COLO668 (cell line): Measurements from ENCODE around the gene LILRA2.
"Not testable (repeated sequence)": the region's sequence is repeated elsewhere in the genome, so short reads cannot be mapped to it uniquely, and the experiment has no call there.

Experiments
- DNase-seq: peaks from one replicate; lab custom pipeline; 2025; ENCODE audit not compliant: unreplicated experiment; lab: John Stamatoyannopoulos, UW

LILRA2 gene

GRCh38 chr19:54573330-54573872 is at the start of gene LILRA2:
Gene LILRA2 (plus strand): TSS chr19:54573790. CDS start chr19:54573879, 89 bp downstream.
- no peak for DNase-seq

- DNase-seq: no peak
These were observed 48.0 kb upstream of the LILRA2 start for GRCh38 chr19:54525636-54526035.

- DNase-seq: no peak
These were observed 46.6 kb upstream of the LILRA2 start for GRCh38 chr19:54526972-54527371.

DNA sequence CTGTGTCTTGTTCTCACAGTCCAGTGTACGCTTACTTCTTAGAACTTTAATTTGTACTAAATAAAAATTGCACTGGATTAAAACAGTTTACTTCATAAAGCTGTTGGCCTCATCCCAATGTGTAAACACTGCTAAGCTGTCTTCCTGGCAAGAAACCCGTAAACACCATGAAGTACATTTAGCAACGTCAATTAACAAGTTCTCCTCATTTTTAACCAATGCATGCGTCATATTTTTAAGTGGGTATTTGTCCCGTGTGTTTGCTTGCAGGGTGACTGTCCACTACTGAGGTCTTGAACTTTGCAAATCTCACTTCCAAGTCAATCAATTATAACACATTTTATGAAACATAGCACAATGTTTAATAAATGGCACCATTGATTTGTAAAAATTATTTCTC is 42.7 kb upstream of the LILRA2 start:
- no peak for DNase-seq

DNA sequence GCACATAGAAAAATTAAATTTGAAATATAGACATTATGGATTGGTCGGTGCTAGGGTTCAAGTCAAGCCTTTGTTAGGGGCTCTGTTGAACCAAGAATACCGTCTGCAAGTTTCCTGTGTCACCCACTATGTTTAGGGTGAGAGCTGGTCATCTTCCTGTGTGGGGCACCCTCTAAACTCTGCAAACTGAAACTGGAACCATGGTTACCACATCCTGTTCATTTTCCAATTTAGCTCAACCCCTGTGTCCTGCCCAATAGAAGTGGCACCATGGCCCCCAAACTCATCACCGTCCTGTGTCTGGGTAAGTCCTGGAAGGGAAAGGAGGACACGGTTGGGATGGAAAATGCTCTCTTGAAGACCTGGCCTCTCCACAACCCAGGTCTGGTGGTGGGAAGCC is 41.1 kb upstream of the LILRA2 start:
- DNase-seq: no peak

DNA sequence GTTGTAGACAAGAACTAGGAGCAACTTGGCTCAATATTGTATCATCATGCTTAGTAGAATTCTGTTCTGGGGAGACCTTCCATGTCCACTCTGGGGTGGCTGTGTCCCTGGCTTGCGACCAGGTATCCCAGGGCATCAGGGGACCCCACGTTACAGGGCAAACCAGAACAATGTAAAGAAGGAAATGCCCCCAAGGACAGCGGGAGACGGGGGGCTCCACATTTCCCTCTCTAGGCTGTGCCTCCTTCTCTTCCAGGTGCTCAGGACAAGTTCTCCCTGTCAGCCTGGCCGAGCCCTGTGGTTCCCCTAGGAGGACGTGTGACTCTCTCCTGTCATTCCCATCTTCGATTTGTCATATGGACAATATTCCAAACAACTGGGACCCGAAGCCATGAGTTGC is 40.1 kb upstream of the LILRA2 start:
- DNase-seq: no peak

DNA sequence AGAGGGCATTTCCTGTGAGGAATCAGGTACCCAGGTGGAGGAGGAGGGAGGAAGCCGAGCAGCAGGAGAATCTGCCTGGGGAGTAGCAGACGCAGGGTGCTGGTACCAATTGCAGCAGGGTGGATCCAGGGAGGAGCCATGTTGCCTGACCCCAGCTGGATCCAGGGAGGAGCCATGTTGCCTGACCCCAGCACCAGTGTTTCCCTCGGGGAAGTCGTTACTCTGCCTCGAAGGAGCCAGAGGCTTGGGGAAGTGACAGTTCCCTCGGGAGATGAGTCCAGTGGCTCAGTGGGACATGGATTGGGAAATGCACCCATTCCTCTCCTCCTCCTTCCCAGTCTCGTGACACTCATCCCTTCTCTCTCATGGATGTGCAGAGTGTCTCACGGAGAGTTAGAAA is 39.4 kb upstream of the LILRA2 start:
- DNase-seq: no peak

GRCh38 chr19:54535601-54536000 is 38.0 kb upstream of the LILRA2 start:
- no peak for DNase-seq

GRCh38 chr19:54536956-54537355 is 36.6 kb upstream of the LILRA2 start:
- DNase-seq: no peak

DNA sequence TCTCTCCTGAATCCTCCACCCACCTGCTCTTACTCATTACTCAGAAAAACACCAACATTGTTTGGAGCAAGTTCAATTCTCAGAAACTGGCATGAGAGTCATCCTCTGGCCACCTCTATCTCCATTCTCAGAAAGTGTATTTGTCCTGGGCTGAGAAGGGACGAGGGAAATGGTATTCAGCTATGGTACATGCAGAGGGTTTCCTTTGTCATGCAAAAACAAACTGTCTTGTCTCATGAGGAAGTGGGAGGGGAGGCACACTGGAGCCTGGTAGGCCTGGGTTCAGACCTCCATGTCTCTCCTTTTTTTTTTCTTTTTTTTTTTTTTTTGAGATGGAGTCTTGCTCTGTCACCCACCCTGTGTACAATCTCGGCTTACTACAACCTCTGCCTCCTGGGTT is 31.9 kb upstream of the LILRA2 start:
- no peak for DNase-seq

DNA sequence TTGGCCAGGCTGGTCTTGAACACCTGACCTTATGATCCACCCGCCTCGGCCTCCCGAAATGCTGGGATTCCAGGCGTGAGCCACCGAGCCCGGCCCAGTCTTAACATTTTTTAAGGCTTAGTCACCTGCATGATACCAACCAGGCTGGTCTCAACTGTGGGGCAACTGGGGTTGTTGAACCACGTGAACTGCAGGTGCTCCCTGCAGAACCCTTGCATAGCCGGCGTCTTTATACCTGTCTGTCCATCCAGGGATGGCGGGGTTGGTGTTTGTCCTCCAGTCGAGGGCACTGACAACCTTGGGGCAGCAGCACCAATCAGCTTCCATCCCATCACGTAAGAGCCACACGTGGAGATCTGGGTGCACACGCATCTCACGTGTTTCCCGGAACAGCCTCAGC is 24.8 kb upstream of the LILRA2 start:
- no peak for DNase-seq

- no peak for DNase-seq
These were observed 24.4 kb upstream of the LILRA2 start for GRCh38 chr19:54549224-54549623.

GRCh38 chr19:54551293-54551692 is 22.3 kb upstream of the LILRA2 start:
- no peak for DNase-seq

DNA sequence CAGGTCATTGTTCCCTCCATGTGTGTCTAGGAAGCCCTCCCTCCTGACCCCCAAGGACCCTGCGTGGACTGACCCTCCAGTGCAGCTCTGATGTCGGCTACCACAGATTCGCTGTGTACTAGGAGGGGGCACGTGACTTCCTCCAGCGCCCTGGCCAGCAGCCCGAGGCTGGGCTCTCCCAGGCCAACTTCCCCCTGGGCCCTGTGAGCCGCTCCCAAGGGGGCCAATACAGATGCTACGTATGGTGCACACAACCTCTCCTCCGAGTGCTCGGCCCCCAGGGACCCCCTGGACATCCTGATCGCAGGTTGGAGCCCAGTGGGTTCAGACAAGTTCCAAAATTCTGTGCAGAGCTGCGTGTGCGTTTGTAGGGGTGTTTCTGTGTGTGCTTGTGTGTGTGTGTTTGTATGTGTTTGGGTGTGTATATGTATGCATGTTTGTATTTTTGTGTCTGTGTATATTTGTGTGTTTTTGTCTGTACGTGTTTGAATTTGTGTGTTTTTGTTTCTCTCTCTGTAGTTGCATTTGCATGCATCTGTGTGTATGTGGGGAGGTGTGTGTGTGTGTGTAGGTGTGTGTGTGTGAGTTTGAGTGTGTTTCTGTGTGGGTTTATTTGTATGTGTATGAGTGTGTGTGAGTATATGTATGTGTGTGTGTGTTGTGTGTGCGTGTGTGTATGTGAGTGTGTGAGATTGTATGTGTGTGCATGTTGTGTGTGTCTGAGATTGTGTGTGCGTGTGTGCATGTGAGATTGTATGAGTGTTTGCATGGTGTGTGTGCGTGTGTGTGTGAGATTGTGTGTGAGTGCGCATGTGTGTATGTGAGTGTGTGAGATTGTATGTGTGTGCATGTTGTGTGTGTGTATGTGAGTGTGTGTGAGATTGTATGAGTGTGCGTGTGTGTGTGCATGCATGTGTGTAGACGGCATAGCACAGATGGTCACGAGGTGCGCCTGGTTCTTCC is 21.4 kb upstream of the LILRA2 start:
- DNase-seq: no peak

DNA sequence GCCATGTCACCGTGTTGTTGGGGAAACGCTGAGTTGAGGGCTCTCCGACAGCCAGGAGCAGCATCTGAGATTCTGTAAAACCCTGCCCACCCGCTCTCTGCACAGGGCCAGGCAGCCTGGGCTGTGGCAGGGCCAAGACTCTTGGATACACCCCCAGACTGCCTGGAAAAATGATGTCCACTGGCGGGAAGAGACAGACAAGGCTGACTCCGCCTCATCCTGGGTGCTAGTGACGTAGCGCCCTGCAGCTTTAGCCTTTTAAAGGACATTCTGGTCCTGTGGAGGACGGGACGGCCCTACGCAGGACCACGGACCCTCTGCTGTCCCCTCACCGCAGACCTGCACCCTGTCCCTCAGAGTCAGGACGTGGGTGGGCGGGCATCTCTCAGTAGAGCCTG is 20.7 kb upstream of the LILRA2 start:
- no peak for DNase-seq

GRCh38 chr19:54554006-54554405 is 19.6 kb upstream of the LILRA2 start:
- no peak for DNase-seq

DNA sequence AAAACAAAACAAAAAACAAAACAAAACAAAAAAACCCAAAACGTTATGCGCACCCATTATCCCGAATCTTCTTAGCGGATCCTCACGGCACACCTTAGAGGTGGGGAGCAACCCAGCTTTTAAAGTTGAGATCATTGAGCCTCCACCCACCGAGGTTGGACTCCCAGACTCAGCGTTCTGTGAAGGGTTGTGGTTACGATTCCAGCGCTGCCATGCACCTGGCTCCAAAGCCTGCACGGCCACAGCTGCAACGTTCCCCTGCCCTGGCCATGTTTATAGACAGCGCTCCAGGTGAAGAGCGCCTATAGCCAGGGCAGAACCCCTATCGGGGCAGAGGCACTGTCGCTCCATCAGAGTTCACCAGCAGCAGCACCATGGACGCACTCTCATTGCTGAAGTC is 18.7 kb upstream of the LILRA2 start:
- no peak for DNase-seq

GRCh38 chr19:54556194-54556593 is 17.4 kb upstream of the LILRA2 start:
- no peak for DNase-seq

DNA sequence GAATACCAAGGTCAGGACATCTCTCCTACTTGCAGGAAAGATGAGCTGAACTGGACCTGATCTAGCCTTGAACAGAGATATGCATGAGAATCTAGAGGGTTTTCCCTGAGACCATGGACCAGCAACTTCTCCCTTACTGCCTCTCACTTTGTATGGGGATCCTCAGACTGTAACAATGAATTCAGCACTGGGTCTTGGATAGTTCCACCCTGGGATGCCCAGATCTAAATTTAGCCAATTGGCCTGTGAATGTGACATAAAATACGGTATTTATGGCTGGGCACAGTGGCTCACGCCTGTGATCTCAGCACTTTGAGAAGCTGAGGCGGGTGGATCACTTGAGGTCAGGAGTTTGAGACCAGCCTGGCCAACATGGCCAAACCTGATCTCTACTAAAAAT is 15.3 kb upstream of the LILRA2 start:
- DNase-seq: no peak

- no peak for DNase-seq
These were observed 12.7 kb upstream of the LILRA2 start for GRCh38 chr19:54560881-54561385.

- DNase-seq: no peak
These were observed 11.8 kb upstream of the LILRA2 start for GRCh38 chr19:54561840-54562239.

- DNase-seq: not testable (repeated sequence)
These were observed 10.4 kb upstream of the LILRA2 start for GRCh38 chr19:54563206-54563605.
